HG03060 (cell line): ENCODE data around the gene ESRRB.

ENCODE experiments used
- ATAC-seq: cut with Tn5 transposase; IDR thresholded peaks from one replicate; pipeline ENCODE4 v1.9.1; 2021; ENCODE audit warnings: low read depth, moderate number of reproducible peaks; ENCODE audit not compliant: unreplicated experiment

Gene ESRRB

DNA sequence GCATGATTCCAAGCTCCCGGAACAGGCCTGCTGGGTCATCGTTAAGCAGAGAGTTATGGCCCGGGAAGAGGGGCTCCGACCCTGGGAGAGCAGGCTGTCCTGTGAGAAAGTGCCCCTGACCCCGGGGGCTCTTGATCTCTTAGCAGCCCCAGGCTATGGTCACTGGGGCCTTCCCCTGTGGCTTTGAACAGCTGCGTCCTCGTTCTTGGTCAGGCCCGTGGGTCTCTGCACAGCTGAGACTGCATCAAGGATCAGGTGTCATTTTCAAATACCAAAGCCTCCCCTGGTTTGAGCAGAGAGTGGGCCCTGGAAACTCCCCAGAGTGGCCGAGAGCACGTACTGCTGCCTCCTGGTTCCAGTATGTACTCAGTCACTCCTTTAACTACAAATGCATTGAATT, 114.8 kb downstream of the ESRRB start:
- ATAC-seq: no peak

DNA sequence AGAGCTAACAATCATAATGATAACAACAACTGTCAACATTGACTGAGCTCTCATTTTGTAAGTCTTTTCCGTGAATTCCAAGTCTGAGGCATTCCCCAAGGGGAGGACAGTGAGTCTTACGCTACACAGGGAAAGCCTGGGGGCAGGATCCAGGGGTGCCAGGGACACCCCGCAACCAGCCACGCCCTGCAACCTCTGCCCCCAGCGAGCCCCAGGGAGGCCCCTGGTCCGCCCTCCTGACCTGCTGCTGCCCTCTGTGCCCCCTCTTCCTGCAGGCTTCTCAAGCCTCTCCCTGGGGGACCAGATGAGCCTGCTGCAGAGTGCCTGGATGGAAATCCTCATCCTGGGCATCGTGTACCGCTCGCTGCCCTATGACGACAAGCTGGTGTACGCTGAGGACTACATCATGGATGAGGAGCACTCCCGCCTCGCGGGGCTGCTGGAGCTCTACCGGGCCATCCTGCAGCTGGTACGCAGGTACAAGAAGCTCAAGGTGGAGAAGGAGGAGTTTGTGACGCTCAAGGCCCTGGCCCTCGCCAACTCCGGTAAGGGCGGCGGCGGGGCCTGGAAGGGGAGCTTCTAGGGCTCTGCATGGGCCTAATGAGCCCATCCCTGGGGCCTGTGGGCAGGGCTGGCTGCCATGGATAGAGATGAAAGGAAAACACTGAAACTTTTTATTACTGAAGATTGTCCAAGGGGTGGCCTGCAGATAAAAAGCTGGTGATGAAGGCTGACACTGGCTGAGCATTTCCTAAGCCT, 115.4 kb downstream of the ESRRB start:
- ATAC-seq: no peak

DNA sequence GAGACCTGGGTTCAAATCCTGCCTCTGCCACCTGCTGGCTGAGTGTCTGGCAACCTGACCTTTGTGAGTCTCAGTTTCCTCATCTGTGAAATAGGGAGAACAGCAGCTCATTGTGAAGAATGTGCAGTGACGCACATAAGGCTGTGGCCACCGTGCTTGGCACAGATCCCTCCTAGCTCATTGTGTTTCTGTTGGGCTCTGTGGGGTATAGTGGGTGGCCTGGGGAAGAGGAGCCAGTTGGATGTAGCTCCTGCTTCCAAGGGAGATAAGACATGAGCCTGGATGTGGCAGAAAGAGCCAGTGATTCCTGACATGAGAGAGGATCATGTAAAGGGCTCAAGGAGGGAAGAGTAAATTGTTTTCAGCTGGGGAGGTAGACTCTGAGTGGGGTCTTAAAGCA, 120.0 kb downstream of the ESRRB start:
- no peak for ATAC-seq

DNA sequence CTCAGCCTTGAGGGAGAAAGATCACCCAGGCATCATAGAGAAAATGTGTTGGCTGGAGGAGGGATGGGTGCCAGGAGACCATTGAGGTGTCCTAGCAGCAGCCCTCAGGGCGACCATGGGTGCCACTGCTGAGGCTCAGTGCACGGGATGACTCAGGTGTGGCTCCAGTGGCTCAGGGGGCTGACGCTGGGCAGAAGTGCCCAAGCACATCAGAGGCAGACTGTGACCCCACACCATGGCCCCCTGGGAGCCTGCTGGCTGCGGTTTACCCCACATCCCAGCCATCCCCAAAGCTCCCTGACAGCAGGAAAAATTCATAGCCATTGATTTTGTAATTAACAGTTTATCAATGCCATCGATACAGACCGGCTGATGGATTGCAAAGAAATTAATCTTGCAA, 120.7 kb downstream of the ESRRB start:
- no peak for ATAC-seq

DNA sequence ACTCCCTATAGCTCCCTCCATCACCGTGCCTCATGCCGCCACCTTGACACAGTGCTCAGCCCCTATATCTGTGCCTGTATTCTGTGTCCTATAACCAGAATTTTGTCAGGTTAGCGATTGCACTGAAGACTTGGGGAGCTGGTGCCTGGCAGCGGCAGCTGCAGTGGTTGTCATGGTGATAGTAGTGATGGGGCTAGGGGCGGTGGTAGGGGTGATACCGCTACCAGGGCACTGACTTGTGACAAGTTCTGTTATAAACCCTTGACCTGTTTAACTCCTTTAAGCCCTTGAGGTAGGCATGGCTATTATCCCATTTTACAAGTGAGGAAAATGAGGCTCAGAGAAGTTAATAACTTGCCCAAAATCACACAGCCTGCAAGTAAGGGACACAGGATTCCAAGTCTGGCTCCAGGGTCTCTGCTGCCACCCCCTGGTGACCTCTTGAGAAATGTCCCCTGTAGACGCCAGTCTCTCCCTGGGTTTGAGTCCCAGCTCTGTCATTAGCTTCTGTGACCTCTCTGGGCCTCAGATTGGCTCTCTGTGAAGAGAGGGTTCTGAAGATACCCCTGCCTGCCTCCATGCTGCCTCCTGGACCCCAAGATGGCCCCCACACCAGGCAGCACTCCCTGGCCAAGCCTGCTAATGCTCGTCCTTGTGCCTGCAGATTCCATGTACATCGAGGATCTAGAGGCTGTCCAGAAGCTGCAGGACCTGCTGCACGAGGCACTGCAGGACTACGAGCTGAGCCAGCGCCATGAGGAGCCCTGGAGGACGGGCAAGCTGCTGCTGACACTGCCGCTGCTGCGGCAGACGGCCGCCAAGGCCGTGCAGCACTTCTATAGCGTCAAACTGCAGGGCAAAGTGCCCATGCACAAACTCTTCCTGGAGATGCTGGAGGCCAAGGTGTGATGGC, 121.9 kb downstream of the ESRRB start:
- ATAC-seq: no peak

DNA sequence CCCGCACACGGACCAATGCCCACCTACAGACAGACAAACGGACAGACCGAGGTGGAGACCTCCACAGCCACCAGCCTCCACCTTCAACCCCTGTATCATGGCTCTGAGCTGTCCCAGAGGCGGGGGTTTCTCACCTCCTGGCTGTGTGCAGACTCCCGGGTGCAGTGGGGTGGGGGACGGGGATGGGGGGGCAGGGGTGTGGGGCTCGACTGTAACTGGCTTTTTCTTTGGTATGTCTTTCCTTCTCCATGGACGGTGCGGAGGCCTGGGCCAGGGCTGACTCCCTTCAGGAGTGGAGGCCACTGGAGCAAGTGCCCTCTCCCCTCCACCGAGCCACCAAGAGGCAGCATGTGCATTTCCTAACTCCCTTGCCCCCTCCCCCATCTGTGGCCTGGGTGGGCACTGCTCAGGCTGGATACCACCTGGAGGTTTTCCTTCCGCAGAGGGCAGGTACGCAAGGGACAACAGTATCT, 122.6 kb downstream of the ESRRB start:
- no peak for ATAC-seq

DNA sequence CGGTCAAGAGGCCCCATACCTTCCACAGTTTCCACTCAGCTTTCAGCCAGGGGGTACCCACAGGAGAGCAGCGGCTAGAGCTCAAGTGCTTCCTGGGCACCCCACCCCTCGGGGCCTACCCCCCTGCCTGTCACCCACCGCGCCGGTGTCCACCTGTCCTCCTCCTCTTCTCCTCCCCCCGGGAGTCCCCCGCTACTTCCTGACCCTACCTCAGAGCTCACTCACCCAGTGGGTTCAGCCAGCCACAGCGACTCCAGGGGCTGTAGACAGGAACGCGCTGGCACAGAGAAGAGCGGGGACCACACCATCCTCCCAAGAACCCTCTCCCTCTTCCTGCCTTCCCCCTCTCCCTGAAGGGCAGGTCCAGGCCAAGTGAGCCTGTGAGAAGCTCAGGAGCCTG, 123.0 kb downstream of the ESRRB start:
- ATAC-seq: no peak

DNA sequence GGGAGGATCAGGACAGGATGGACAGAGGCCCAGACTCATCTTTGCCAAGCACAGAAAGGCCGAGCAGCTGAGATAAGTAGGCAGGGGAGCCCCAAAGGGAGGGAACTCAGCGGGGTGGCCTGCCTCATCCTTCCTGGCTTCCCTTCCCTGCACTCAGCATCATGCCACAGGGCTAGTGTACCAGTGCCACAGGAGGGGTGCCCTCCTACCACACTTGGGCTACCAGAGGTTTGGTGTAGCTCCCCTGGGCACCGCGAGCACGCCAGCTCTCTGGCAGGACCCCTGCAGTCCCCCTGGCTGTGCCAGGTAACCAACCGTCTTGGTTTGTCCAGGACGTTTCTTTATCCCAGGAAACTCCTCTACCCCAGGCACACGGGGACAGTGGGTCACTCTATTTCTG, 123.5 kb downstream of the ESRRB start:
- ATAC-seq: no peak

DNA sequence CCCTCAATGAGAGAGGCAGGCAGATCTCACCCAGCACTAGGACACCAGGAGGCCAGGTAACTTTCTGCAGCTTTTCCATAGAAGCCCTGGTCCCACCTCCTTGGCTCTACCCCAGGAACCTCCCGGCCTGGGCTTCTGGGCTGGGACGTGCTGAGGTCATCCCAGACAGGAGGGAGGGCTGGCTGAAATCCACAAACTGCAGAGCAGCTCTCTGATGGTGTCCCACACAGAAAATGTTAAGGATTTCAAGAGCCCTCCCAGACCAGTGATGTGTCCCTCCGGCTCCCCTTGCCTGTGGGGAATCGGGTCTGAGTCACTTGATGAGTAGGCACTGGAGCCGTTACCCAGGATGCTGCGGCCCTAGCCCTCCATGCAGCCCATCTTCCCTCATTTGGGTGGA, 124.1 kb downstream of the ESRRB start:
- no peak for ATAC-seq

DNA sequence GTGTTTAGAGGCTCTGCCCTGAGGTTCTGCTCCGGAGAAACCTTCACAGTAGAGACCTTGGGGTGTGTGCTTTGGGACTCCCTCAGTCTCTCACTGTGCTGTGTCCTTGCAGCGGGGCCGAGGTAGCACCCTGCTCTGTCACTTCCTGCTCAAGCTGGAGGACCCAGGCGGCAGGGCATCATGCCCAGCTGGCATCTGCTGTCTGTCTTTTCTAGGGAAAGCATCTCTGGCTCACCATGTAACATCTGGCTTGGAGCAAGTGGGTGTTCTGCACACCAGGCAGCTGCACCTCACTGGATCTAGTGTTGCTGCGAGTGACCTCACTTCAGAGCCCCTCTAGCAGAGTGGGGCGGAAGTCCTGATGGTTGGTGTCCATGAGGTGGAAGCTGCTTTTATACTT, 124.5 kb downstream of the ESRRB start:
- no peak for ATAC-seq

DNA sequence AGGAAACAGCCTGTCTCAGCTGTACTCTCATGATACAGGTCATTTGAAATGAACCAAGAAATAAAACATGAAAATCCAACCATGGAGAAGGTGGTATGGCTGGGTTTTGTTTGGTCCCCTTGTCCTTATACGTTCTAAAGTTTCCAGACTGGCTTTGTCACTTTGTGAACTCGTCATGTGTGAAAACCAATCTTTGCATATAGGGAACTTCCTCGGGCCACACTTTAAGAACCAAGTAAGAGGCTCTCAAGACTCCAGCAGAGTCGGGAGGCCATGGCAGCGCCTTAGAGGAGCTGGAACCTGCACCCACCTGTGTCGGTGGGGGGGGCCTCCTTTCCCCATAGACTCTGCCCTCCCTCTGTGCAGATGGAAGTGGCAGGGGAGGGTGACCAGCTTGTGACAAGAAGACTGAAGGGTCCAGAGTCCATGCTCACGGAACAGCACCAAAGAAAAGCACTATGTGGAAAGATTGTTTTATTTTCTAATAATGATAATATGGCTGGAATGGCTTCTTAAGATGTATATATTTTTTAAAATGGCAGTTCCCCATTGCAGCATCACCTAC, 125.3 kb downstream of the ESRRB start:
- no peak for ATAC-seq

DNA sequence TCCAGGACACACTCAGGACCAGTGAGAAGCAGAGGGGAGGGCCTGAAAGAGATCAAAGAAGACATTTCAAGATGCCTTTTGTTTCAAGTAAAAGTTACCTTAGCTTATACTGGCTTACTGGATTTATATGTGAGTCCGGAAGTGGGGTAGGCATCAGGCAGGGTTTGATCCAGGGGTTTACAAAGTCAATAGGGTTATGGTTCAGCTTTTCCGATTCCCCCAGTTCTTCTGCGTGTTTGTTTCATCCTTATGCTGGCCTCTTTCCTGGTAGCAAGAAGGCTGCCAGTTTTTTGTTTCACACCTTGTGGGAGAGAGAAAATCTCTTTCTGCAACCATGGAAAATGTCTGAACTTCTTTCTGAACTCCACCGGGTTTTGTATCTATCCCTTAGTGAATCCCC, 126.3 kb downstream of the ESRRB start:
- no peak for ATAC-seq

DNA sequence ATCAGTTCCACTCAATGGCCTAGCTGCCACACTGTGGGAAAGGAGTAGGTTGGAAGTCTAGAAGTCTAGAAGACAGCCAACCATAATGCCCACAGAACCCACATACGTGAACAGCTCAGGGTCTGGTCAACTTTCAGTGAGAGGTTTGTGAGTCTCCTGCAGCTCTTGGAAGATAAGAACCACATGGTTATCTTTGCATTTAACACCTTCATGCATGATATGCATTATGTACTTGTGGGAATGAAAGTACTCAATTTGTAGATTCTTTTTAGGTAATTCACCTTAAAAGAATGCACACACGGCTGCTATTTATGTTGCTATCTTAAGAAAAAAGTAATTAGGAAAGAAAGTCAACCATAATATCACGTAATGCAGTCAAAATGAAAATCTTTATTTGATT, 126.7 kb downstream of the ESRRB start:
- ATAC-seq: no peak

DNA sequence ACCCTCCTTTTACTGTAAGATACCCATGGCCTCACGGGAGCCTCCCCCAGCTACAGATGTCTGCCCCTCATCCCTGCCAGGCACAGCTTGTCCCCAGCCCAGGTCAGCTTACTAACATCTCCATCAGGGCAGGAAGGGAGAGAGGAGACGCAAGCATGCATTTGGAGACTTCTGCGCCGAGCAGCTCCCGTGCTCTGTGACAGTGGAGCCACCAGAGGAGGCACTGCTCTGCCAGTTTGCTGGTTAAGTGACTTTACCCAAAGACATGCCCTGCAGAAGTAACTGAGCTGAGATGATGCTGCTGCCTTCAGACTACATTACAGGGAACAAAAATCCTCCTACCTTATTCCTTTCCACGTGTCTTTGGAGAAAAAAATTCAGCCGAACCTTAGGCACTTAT, 133.4 kb downstream of the ESRRB start:
- no peak for ATAC-seq

DNA sequence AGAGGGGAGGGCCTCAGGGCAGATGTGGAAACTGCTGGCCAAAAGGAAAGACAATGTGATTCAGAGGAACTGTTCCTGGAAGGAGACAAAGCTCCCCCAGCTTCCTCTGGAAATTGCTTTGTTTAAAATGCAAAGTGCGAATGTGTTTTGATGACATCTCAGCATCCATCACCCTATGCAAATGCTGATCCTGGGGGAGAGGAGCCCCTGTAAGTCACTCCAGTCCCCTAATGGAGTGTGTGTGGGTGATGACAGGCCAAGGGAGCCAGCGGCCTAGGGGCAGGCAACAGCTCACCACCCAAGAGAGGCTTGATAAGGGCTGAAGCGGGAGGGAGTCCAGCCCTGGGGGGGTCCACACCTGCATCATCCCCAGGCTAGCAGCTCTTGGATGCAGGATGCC, 134.2 kb downstream of the ESRRB start:
- ATAC-seq: no peak

DNA sequence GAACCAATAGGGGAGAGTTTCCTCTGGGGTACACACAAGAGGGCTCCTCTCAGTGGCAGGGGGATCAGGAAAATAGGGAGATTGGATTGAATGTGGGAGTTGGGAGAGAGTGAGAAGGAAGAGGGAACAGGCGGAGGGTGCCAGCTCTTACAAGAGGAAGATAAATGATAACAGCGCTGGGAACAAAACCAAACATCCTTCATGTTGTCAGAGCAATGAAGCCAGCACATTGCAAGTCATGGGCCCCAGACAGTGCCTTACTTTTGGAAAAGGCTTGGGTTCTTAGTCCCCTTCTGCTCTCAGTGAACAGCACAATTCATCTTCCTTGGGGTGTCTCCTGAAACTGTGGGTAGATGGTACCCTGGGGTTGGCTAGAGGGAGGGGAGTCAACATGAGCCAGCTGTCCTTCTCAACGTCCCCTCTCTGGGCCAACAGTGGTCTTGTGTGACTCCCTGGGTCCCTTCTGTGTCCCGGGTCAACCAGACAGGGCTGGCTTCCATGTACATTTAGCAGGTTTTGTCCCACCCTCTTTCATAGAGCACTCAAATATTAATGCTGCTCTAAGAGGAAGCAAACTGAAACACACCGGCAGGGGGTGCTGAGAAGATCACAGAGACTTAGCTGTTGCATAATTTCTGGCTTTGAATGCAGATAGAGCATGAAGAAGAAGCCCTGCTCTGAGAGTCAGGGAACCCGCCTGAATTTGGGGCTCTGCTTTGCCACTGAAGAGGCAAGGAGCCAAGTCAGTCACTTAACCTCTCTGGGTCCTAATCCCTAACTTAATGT, 138.5 kb downstream of the ESRRB start:
- ATAC-seq: no peak

DNA sequence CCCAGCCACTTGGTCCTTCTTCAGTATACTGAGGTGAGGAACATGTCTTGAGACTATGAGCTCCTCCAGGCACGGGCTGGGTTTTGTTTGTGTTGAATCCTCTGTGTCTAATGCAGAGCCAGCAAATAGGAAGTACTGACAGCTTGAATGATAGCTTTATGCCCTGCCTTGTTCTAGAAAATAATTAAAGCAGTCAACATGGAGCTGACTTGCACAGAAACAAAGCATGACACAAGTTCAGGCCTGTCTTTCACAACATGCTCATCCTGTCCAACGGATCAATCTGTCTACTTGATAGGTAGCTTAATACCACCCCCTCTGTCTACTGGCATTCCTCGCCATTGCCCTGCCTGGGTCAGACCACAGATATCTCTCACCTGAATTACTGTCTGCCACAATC, 140.9 kb downstream of the ESRRB start:
- no peak for ATAC-seq

DNA sequence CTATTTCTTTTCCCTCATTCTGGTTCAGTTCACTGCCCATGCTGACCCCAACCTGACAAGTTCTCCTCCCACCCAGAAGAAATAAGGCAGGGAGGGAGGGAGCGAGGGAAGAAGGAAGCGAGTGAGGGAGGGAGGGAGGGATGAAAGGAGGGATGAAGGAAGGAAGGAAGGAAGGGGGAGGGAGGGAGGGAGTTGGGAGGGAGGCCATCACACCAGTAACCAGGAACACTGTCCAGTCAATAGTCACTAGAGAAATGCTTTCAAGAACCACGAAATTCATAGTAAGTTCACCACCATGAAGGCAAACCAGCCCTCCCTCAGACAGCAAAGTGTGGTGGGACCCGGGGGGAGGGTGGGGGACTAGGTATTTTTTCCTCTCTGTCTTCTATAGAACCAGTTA, 142.4 kb downstream of the ESRRB start:
- ATAC-seq: no peak

DNA sequence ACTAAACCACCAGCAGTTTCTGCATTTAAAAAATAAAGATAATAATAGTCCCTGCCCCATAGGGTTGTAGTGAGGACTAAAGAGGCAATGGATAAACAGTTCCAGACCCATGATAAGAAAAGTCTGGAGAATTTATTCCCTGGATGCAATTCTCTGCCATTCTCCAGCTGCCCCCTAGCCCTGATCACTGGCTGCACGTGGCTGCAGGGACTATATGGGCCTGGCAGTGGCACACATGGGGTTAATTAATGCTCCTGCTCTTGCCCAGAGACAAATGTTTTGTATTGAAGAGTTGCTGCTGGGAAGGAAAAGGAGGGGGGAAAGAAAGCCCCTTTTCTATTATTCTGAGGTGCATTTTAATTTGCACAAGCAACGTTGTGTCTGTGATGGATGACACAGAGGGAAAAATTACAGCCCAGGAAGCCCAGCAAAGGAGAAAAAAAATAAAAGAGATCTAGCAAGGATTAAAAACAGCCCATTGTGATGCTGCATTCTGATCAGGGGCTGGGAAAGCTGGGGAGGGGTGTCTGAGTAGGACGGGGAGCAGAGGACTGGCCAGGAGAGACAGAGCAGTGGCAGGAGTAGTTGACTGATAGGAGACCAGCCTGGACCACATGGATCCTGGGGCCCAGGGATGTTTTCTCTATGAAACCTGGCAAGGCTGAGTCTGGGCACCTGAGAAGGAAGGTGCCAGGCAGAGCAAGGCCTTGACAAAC, 149.3 kb downstream of the ESRRB start:
- no peak for ATAC-seq

DNA sequence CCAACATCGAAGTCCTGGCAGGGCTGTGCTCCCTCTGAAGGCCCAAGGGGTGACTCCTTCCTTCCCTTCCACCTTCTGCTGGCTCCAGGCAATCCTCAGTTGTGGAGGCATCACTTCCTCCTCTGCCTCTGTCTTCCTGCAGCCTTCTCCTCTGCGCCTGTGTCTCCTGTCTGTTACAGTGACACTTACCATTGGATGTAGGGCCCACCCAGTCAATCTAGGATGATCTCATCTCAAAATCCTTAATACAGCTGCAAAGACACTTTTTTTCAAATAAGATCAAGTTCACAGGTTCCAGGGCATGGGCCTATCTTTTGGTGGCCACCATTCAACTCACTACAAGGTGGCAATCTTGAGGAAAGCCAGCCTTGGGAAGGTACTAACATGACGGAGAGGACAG, 155.1 kb downstream of the ESRRB start:
- ATAC-seq: no peak
